ENCODE data around the gene NHS. TPM values are rescaled to one million over a fixed set of nuclear protein-coding genes. Genes with fewer than 3 reads are reported as not detected.

Gene NHS
- total RNA-seq, 2 donors from 2014 or later, result 6.0 to 7.3 TPM

DNA sequence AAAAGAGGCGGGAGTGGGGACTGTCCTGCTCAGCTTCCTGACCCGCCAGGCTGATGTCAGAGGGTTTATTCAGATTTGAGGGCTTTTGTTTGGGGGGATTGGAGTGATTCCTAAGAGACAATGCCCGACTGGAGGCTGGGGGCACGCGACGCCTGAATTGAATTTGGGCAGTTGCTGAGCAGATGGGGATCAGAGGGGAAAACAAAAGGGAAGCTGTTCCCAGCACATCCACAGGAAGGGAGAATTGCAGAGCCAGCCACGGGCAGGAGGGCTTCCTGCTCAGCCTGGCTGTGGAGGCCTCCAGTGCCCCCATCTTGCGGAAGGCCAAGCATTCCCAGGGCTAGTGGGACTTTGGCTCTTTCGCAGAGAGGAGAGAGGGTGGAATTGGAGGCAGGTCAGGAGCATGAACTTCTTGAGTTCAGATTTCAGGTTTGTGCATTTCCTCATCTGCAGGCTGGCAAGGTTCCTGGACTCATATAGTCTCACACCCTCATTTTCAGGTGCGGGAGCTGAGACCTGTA is 162.8 kb downstream of the NHS start:
- WGBS, 2 experiments (ENCODE audit: insufficient coverage in 1 of 2, insufficient read length in 1 of 2), result 70% methylated on average over 10 of the region's 10 CpGs; no CpG with 5 or more reads in 1 of the 2 experiments
- H3K9me3 Mint-ChIP-seq, result no peaks in the 10 kb centered on the region
- H3K27me3 ChIP-seq (ENCODE audit: control insufficient read depth, insufficient read depth, low read length, poor library complexity, severe bottlenecking), result no peaks in the 10 kb centered on the region
- no peak overlapping the region for H3K4me3 ChIP-seq (ENCODE audit: low read length)
- H3K27me3 Mint-ChIP-seq (ENCODE audit: insufficient read depth), result peaks cover 2% of the 10 kb centered on the region
- no peaks in the 10 kb centered on the region for H3K36me3 Mint-ChIP-seq (ENCODE audit: low read depth)
- H3K9ac ChIP-seq (ENCODE audit: extremely low read depth, low read length, poor library complexity, severe bottlenecking), result no peak overlapping the region
- no peak for DNase-seq
- peak overlapping the region; percentile 60 for H3K27ac ChIP-seq (ENCODE audit: low read depth, low read length)
- TF ChIP-seq, protein P1, sequence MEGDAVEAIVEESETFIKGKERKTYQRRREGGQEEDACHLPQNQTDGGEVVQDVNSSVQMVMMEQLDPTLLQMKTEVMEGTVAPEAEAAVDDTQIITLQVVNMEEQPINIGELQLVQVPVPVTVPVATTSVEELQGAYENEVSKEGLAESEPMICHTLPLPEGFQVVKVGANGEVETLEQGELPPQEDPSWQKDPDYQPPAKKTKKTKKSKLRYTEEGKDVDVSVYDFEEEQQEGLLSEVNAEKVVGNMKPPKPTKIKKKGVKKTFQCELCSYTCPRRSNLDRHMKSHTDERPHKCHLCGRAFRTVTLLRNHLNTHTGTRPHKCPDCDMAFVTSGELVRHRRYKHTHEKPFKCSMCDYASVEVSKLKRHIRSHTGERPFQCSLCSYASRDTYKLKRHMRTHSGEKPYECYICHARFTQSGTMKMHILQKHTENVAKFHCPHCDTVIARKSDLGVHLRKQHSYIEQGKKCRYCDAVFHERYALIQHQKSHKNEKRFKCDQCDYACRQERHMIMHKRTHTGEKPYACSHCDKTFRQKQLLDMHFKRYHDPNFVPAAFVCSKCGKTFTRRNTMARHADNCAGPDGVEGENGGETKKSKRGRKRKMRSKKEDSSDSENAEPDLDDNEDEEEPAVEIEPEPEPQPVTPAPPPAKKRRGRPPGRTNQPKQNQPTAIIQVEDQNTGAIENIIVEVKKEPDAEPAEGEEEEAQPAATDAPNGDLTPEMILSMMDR (conservative IDR thresholded peaks at IDR 0.05), result no peak
- H3K4me1 ChIP-seq (ENCODE audit: control insufficient read depth, insufficient read depth, low read length), result no peaks in the 10 kb centered on the region
- no peak overlapping the region for H3K4me3 Mint-ChIP-seq
- no peaks in the 10 kb centered on the region for H3K36me3 ChIP-seq (ENCODE audit: control insufficient read depth, insufficient read depth, low read length)
- no peak overlapping the region for H3K27ac Mint-ChIP-seq
- H3K9me3 ChIP-seq (ENCODE audit: control insufficient read depth, low read length), result no peaks in the 10 kb centered on the region
- peaks cover 22% of the 10 kb centered on the region for H3K4me1 Mint-ChIP-seq

GRCh38 chrX:17542123-17542522 is 167.1 kb downstream of the NHS start:
- Histone ChIP-seq H3K9me3 (ENCODE audit: control insufficient read depth, low read length) (no peaks in the 10 kb centered on the region), H3K4me3 (ENCODE audit: low read length) (no peak overlapping the region), H3K27me3 (ENCODE audit: control insufficient read depth, insufficient read depth, low read length, poor library complexity, severe bottlenecking) (no peaks in the 10 kb centered on the region), H3K4me1 (ENCODE audit: control insufficient read depth, insufficient read depth, low read length) (peaks cover 16% of the 10 kb centered on the region), H3K27ac (ENCODE audit: low read depth, low read length) (no peak overlapping the region), H3K9ac (ENCODE audit: extremely low read depth, low read length, poor library complexity, severe bottlenecking) (no peak overlapping the region), H3K36me3 (ENCODE audit: control insufficient read depth, insufficient read depth, low read length) (no peaks in the 10 kb centered on the region)
- no peak overlapping the region for H3K4me3 Mint-ChIP-seq
- H3K27ac Mint-ChIP-seq, result no peak overlapping the region
- 72 to 100% methylated on average over 1 to 3 of the region's 3 CpGs for WGBS, 2 experiments (ENCODE audit: insufficient coverage in 1 of 2, insufficient read length in 1 of 2)
- no peaks in the 10 kb centered on the region for H3K9me3 Mint-ChIP-seq
- no peaks in the 10 kb centered on the region for H3K27me3 Mint-ChIP-seq (ENCODE audit: insufficient read depth)
- DNase-seq, result no peak
- no peaks in the 10 kb centered on the region for H3K36me3 Mint-ChIP-seq (ENCODE audit: low read depth)
- H3K4me1 Mint-ChIP-seq, result peaks cover 48% of the 10 kb centered on the region
- TF ChIP-seq, protein P1 (conservative IDR thresholded peaks at IDR 0.05), result no peak

GRCh38 chrX:17544821-17545220 is 169.8 kb downstream of the NHS start:
- Histone ChIP-seq H3K27me3 (ENCODE audit: control insufficient read depth, insufficient read depth, low read length, poor library complexity, severe bottlenecking) (no peaks in the 10 kb centered on the region), H3K4me3 (ENCODE audit: low read length) (no peak overlapping the region), H3K27ac (ENCODE audit: low read depth, low read length) (no peak overlapping the region), H3K9me3 (ENCODE audit: control insufficient read depth, low read length) (no peaks in the 10 kb centered on the region), H3K9ac (ENCODE audit: extremely low read depth, low read length, poor library complexity, severe bottlenecking) (no peak overlapping the region), H3K36me3 (ENCODE audit: control insufficient read depth, insufficient read depth, low read length) (no peaks in the 10 kb centered on the region), H3K4me1 (ENCODE audit: control insufficient read depth, insufficient read depth, low read length) (peaks cover 16% of the 10 kb centered on the region)
- Mint-ChIP-seq H3K4me1 (peaks cover 62% of the 10 kb centered on the region), H3K27me3 (ENCODE audit: insufficient read depth) (no peaks in the 10 kb centered on the region), H3K4me3 (peak overlapping the region; percentile 28), H3K27ac (peak overlapping the region; percentile 28), H3K36me3 (ENCODE audit: low read depth) (no peaks in the 10 kb centered on the region), H3K9me3 (no peaks in the 10 kb centered on the region)
- TF ChIP-seq, protein P1 (conservative IDR thresholded peaks at IDR 0.05), result no peak
- 72% methylated on average over 2 of the region's 2 CpGs; no CpG with 5 or more reads in 1 of the 2 experiments for WGBS, 2 experiments (ENCODE audit: insufficient coverage in 1 of 2, insufficient read length in 1 of 2)
- no peak for DNase-seq
